Prostate gland (tissue), 2 donors: ENCODE measurements around the gene INSRR. TPM values are rescaled to one million over a fixed set of nuclear protein-coding genes. Genes with fewer than 3 reads are reported as not detected.

ENCODE experiments used
- DNase-seq: peaks from one replicate; pipeline ENCODE4 v3.0.0-alpha.2; 2019; ENCODE audit warnings: low spot score
- H3K27ac ChIP-seq, 2 donors: fragments of 200-600 bp; sonication (generic); 2 replicates each; pipeline ENCODE4 v1.5.1; 2017 to 2019
- H3K27me3 ChIP-seq: fragments of 200-600 bp; sonication (generic); replicated peaks from 2 replicates; pipeline ENCODE4 v1.5.1; 2019; ENCODE audit not compliant: insufficient read depth
- H3K36me3 ChIP-seq, 2 donors: fragments of 200-600 bp; sonication (generic); 1 replicate in 1 of 2; 2 replicates in 1 of 2; pipeline versions ENCODE4 v1.5.1 to v1.8.1; 2017 to 2019
- H3K4me1 ChIP-seq: fragments of 200-600 bp; sonication (generic); replicated peaks from 2 replicates; pipeline ENCODE4 v1.5.1; 2019
- H3K4me3 ChIP-seq, 2 donors: fragments of 200-600 bp; sonication (generic); 2 replicates each; pipeline ENCODE4 v1.5.1; 2017 to 2019
- H3K9me3 ChIP-seq: fragments of 200-600 bp; sonication (generic); 2 replicates; pipeline ENCODE4 v1.5.1; 2017
- POLR2A ChIP-seq: fragments of 450-650 bp; IDR thresholded peaks from one replicate; pipeline ENCODE4 v1.6.1; 2016; ENCODE audit warnings: antibody characterized with exemption, mild to moderate bottlenecking
- POLR2AphosphoS5 ChIP-seq: sonication (generic); formaldehyde crosslinking; IDR thresholded peaks from one replicate; pipeline ENCODE4 v1.6.1; 2017; ENCODE audit warnings: antibody characterized with exemption
- WGBS: methylation state at CpG from one replicate; pipeline ENCODE4 v1.1.5; 2018; 5-methylcytosine and 5-hydroxymethylcytosine counted together
- intact Hi-C: fragments of 100-400 bp; cut with DNase I; formaldehyde crosslinking; loops from one replicate; pipeline ENCODE4 v1.14.2; 2022
- total RNA-seq, 2 donors: library from RNA; depleted of rRNA; stranded (reverse); fragments of >200 nt; gene quantifications; one replicate each; pipeline ENCODE4 v1.1.0, GENCODE V29; 2016
- TF ChIP-seq, protein P1 (sequence below), 4 experiments: fragments of 200-600 bp in 2 of 4; fragments of 450-650 bp in 2 of 4; sonication (generic) in 2 of 4; IDR thresholded peaks; 1 replicate in 3 of 4; 2 replicates in 1 of 4; pipeline ENCODE4 v1.5.1; 2016 to 2019; ENCODE audit warnings: antibody characterized with exemption in 4 of 4, mild to moderate bottlenecking in 2 of 4, moderate library complexity in 2 of 4

Gene INSRR
- total RNA-seq, 2 donors from 2014 or later: 0.18 to 3.0 TPM

DNA sequence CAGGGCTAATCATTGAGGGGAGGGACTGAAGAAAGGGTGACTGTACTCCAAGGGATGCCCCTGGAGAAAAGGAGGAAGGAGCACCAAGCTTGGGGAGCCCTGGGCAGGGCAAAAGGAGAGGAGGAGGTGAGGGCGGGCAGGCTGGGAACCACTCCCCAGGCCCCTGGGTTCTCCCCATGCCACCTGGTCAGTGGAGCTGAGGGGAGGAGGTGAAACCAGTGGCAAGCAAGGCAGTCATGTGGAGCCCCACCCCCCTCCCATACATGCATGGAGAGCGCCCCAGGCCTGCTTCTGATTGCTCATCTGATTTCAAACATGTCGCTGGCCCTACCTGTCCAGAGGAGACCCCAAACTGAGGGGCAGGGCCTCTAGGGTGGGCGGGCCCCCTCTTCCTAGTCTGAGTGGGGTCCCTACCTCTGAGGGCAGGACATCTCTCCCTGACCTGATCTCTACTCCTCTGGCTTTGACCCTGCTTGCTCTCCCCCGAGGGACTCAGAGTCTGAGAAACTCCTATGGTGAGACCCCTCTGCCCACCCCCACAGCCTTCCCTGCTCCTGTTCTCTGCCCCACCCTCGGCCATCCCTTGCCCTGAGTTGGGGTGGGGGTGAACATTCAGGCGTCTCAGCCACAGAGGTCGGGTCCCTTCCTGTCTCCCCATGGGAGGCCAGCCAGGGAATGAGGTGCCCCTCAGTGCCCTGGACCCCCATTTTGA lies 18.6 kb downstream of the INSRR start:
- no peaks in the 10 kb centered on the region for H3K4me1 ChIP-seq
- H3K9me3 ChIP-seq: no peaks in the 10 kb centered on the region
- no peak for DNase-seq
- H3K27ac ChIP-seq: no peak overlapping the region
- TF ChIP-seq, protein P1, sequence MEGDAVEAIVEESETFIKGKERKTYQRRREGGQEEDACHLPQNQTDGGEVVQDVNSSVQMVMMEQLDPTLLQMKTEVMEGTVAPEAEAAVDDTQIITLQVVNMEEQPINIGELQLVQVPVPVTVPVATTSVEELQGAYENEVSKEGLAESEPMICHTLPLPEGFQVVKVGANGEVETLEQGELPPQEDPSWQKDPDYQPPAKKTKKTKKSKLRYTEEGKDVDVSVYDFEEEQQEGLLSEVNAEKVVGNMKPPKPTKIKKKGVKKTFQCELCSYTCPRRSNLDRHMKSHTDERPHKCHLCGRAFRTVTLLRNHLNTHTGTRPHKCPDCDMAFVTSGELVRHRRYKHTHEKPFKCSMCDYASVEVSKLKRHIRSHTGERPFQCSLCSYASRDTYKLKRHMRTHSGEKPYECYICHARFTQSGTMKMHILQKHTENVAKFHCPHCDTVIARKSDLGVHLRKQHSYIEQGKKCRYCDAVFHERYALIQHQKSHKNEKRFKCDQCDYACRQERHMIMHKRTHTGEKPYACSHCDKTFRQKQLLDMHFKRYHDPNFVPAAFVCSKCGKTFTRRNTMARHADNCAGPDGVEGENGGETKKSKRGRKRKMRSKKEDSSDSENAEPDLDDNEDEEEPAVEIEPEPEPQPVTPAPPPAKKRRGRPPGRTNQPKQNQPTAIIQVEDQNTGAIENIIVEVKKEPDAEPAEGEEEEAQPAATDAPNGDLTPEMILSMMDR (IDR thresholded peaks at IDR 0.05): no peak
- TF ChIP-seq POLR2AphosphoS5: no peak
- TF ChIP-seq POLR2A: no peak
- no peak overlapping the region for H3K4me3 ChIP-seq
- 75% methylated on average over 8 of the region's 8 CpGs for WGBS
- intact Hi-C loops: no loop called here
- H3K36me3 ChIP-seq: no peaks in the 10 kb centered on the region
- peaks cover 12% of the 10 kb centered on the region for H3K27me3 ChIP-seq

- no peak overlapping the region for H3K27ac ChIP-seq
- no peak for TF ChIP-seq POLR2AphosphoS5
- no peak for TF ChIP-seq POLR2A
- TF ChIP-seq, protein P1 (IDR thresholded peaks at IDR 0.05): no peak
- intact Hi-C loops: loop anchor here (5.0 kb wide), 1 partner anchor 48 kb away; no protein-coding TSS in a partner anchor
- H3K36me3 ChIP-seq: no peaks in the 10 kb centered on the region
- H3K4me1 ChIP-seq: no peaks in the 10 kb centered on the region
- H3K9me3 ChIP-seq: no peaks in the 10 kb centered on the region
- WGBS: 43% methylated on average over 9 of the region's 9 CpGs
- H3K4me3 ChIP-seq: no peak overlapping the region
- DNase-seq: no peak
- H3K27me3 ChIP-seq: peaks cover 5% of the 10 kb centered on the region
Observed at GRCh38 chr1:156839426-156840109, 19.3 kb downstream of the INSRR start.

- Histone ChIP-seq H3K27ac (no peak overlapping the region), H3K4me3 (no peak overlapping the region), H3K36me3 (no peaks in the 10 kb centered on the region), H3K9me3 (no peaks in the 10 kb centered on the region), H3K27me3 (peaks cover 3% of the 10 kb centered on the region), H3K4me1 (no peaks in the 10 kb centered on the region)
- no peak for DNase-seq
- WGBS: 45% methylated on average over 7 of the region's 7 CpGs
- TF ChIP-seq POLR2A (no peak), POLR2AphosphoS5 (no peak)
- TF ChIP-seq, protein P1 (IDR thresholded peaks at IDR 0.05): peak; percentile 56 to 73 (median 66)
- intact Hi-C loops: loop anchor here (5.0 kb wide), 1 partner anchor 48 kb away; no protein-coding TSS in a partner anchor
Observed at GRCh38 chr1:156838972-156839371, 19.9 kb downstream of the INSRR start.

- TF ChIP-seq POLR2AphosphoS5: no peak
- TF ChIP-seq POLR2A: no peak
- TF ChIP-seq, protein P1 (IDR thresholded peaks at IDR 0.05): no peak
- DNase-seq: no peak
- H3K27me3 ChIP-seq: peaks cover 3% of the 10 kb centered on the region
- 89% methylated on average over 4 of the region's 4 CpGs for WGBS
- H3K4me3 ChIP-seq: no peak overlapping the region
- no peaks in the 10 kb centered on the region for H3K9me3 ChIP-seq
- no peaks in the 10 kb centered on the region for H3K4me1 ChIP-seq
- no peak overlapping the region for H3K27ac ChIP-seq
- no peaks in the 10 kb centered on the region for H3K36me3 ChIP-seq
- intact Hi-C loops: loop anchor here (5.0 kb wide), 1 partner anchor 50 kb away; no protein-coding TSS in a partner anchor
Observed at GRCh38 chr1:156836892-156837291, 22.0 kb downstream of the INSRR start.
